Naive thymus-derived CD8-positive, alpha-beta T cell (primary cell): ENCODE results near the gene NEURL2. TPM values are rescaled to one million over a fixed set of nuclear protein-coding genes. Genes with fewer than 3 reads are reported as not detected.

Source experiments
- ATAC-seq, 2 donors: fragments of 150-1000 bp; cut with Tn5 transposase in 1 of 2; sonication (Bioruptor Pico), chemical (Tn5 transposase) in 1 of 2; 1 replicate in 1 of 2; 2 replicates in 1 of 2; pipeline ENCODE4 v1.10.0; 2021; ENCODE audit warnings: mild to moderate bottlenecking in 2 of 2, moderate library complexity in 2 of 2
- POLR2A ChIA-PET: fragments of 350-600 bp; sonication (Branson Sonifier 250); formaldehyde crosslinking; loops from one replicate; lab custom pipeline; 2021; ENCODE audit warnings: antibody characterized with exemption; lab: Charles Lee
- DNase-seq, 10 donors: peaks; one replicate each; pipeline versions ENCODE4 v3.0.0 to v3.0.0-alpha.2; 2020 to 2022
- H3K27ac Mint-ChIP-seq, 10 donors: one replicate each; pipeline ENCODE4 v1.8.0; 2020 to 2022; ENCODE audit warnings: mild to moderate bottlenecking in 10 of 10, mixed read lengths in 10 of 10, moderate library complexity in 4 of 10, inconsistent platforms in 1 of 10
- H3K27me3 Mint-ChIP-seq, 5 donors: one replicate each; pipeline ENCODE4 v1.8.0; 2021 to 2022; ENCODE audit warnings: mixed read lengths in 5 of 5
- H3K36me3 Mint-ChIP-seq, 3 donors: one replicate each; pipeline ENCODE4 v1.8.0; 2020 to 2022; ENCODE audit warnings: mixed read lengths in 3 of 3, mild to moderate bottlenecking in 2 of 3, inconsistent platforms in 1 of 3
- H3K4me1 Mint-ChIP-seq, 4 donors: one replicate each; pipeline ENCODE4 v1.8.0; 2021 to 2022; ENCODE audit warnings: mixed read lengths in 4 of 4
- H3K4me3 Mint-ChIP-seq, 10 donors: one replicate each; pipeline ENCODE4 v1.8.0; 2020 to 2022; ENCODE audit warnings: mild to moderate bottlenecking in 10 of 10, mixed read lengths in 10 of 10, moderate library complexity in 6 of 10, inconsistent platforms in 1 of 10
- H3K9me3 Mint-ChIP-seq, 9 donors: one replicate each; pipeline ENCODE4 v1.8.0; 2020 to 2022; ENCODE audit warnings: mixed read lengths in 9 of 9, mild to moderate bottlenecking in 3 of 9, inconsistent platforms in 1 of 9, moderate library complexity in 1 of 9
- polyA plus RNA-seq, 3 donors: library from polyadenylated mRNA; unstranded; fragments of 300-500 nt; fragmentation: Illumina TruSeq; gene quantifications; one replicate each; pipeline ENCODE4 v1.2.3, GENCODE V29; 2021
- total RNA-seq, 8 experiments: library from RNA in 2 of 8; stranded (reverse) in 2 of 8; gene quantifications; one replicate each; pipeline ENCODE4 v1.2.3 and lab custom pipeline; 2021 to 2026

The NEURL2 gene
- total and polyA plus RNA-seq, 5 experiments from 2014 or later, result 0.53 to 5.9 (median 2.2) TPM

DNA sequence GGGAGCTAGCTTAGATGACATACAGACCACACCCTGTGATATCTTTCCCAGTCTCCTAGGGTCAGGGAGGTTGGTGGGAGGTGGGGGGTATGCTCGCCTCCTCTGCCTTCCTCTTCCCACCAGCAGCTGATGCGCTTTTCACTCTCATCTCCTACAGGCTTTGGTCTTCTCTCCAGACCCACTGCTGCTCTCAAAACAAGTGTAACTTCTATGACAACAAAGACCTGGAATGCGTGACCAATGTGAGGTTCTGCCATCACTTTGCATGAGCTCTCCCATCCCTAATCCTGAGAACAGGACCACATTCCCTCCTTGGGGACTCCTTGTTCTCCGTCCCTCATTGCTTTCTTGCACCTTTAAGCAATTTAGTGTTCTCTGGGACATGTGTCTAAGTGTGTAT, 2.8 kb upstream of the NEURL2 start:
- POLR2A ChIA-PET, result interaction anchor here (7.4 kb wide), 1 partner anchor 42 kb away, joined by 120 read pairs; the partner anchor contains the start of gene PCIF1
- H3K9me3 Mint-ChIP-seq, result no peaks in the 10 kb centered on the region
- peaks cover 0 to 35% (median 9%) of the 10 kb centered on the region in 3 donors for H3K36me3 Mint-ChIP-seq
- H3K4me3 Mint-ChIP-seq, result peak overlapping the region in 8 of 10 donors; percentile 16 to 58 (median 43)
- ATAC-seq (no peak), DNase-seq (no peak)
- H3K27ac Mint-ChIP-seq, result peak overlapping the region in 6 of 10 donors; percentile 32 to 88 (median 66)
- H3K4me1 Mint-ChIP-seq, result peaks cover 13 to 39% (median 36%) of the 10 kb centered on the region in 4 donors
- H3K27me3 Mint-ChIP-seq, result no peaks in the 10 kb centered on the region

DNA sequence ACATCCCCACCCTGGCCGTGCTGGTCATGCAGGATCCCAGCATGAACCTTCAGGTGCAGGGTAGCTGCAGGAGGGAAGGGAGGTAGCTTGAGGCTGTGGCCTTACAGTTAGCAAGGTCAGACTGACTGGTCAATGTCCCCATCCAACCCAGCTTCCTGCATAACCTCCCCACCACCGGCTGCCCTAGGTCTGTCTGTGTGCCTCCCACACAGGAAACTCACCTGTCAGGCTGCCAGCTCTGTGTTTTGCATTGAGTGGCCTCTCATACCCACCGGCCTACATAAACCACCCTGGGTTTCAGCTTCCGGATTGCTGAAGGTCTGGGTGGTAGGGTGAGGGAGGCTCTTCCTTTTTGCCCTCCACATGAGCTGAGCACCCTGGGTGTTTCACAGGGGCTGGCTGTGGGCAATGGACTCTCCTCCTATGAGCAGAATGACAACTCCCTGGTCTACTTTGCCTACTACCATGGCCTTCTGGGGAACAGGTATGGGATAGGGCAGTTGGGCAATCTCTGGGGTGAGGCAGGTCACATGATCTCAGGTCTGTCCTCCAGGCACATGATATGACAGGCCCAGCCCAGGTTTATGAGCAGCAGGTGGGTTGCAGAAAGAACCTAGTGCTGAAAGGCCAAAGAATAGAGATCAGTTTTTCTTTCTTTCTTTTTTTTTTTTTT, 2.0 kb upstream of the NEURL2 start:
- H3K9me3 Mint-ChIP-seq, result no peaks in the 10 kb centered on the region
- H3K4me1 Mint-ChIP-seq, result peaks cover 13 to 40% (median 39%) of the 10 kb centered on the region in 4 donors
- POLR2A ChIA-PET, result interaction anchor here (0.8 to 7.4 kb wide), 7 partner anchors 10 to 79 kb away, joined by 3 to 120 read pairs (median 5); partner anchors contain the start of genes ACOT8, PCIF1, ZNF335 and ZSWIM1
- peak overlapping the region; percentile 19 to 96 (median 84) for H3K27ac Mint-ChIP-seq
- DNase-seq (no peak), ATAC-seq (no peak)
- no peaks in the 10 kb centered on the region for H3K27me3 Mint-ChIP-seq
- H3K4me3 Mint-ChIP-seq, result peak overlapping the region; percentile 92 to 96 (median 94)
- peaks cover 0 to 33% (median 9%) of the 10 kb centered on the region in 3 donors for H3K36me3 Mint-ChIP-seq

DNA sequence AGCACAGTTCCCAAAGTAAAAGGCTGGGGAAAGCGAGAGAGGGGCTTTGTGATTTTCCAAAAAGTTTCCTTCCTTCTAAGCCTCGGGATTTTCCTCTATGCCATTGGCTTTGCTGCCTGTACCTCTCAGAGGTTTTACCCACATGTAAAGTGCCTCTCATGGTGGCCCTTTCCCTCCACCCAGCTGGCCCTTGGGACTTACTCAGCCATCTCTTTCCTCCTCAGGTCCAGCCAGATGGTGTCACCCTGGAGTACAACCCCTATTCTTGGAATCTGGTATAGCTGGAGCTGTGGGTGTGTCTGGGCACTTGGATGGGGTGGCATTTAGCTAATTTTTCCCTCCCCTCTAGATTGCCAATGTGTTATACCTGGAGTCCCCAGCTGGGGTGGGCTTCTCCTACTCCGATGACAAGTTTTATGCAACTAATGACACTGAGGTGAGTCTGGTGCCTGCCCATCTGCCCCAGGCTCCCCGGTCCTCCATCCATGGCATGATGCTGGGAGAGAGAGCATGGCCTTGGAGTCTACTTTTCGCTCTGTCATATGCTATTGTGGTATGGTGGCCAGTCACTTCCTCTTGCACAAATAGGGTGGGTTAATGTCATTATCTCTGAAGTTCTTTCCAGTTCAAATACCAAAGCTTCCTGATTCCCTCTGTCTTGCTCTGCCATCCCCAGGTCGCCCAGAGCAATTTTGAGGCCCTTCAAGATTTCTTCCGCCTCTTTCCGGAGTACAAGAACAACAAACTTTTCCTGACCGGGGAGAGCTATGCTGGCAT, 1.2 kb upstream of the NEURL2 start:
- no peaks in the 10 kb centered on the region for H3K27me3 Mint-ChIP-seq
- ATAC-seq (no peak), DNase-seq (no peak)
- peaks cover 13 to 45% (median 43%) of the 10 kb centered on the region in 4 donors for H3K4me1 Mint-ChIP-seq
- POLR2A ChIA-PET, result interaction anchor here (0.8 to 7.4 kb wide), 8 partner anchors 9 to 80 kb away, joined by 3 to 120 read pairs (median 5); partner anchors contain the start of genes ACOT8, PCIF1, ZNF335 and ZSWIM1
- H3K27ac Mint-ChIP-seq, result peak overlapping the region; percentile 19 to 96 (median 79)
- peak overlapping the region; percentile 92 to 96 (median 94) for H3K4me3 Mint-ChIP-seq
- no peaks in the 10 kb centered on the region for H3K9me3 Mint-ChIP-seq
- H3K36me3 Mint-ChIP-seq, result peaks cover 0 to 27% (median 2%) of the 10 kb centered on the region in 3 donors

DNA sequence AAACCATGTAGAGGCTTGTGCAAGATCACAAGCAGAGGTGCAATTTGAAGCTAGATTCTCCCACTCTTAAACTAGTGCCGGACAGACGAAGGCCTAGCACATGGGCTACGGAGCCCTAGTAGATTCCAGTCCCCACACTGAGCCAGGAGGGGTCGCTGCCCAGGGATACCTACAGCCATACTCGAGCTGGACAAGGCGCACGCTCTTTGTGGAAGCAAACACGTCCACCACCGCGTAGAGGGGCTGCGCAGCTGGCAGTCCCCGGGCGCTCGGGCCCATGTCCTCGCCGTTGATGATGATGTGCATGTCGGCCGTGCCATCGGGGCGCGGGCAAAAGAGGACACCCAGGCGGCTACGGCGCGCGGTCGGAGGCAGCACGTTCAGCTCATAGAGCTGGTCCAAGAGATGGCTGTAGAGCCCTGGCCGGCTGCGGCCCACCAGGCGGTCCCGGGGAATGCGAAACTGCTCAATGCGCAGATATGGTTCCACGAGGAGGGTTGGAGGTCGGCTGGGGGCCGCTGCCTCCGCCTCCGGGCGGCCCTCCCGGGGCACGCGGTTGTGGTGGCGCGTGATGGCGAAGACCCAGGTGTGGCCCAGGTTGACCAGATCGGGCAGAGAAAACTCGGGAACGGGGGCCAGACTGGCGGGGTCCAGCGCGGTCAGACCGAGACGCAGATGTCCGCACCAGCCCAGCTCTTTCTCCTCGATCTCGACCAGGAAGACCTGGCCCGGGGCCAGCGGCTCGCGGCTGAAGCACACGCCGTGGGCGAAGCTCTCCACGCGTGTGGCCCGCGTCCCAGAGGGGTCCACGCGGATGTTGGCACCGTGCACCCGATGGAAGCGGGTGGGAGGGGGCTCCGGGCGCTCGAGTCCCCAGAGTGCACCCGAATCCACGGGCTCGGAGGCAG, 677 bp downstream of the NEURL2 start:
- Mint-ChIP-seq H3K27ac (peak overlapping the region; percentile 84 to 96 (median 90)), H3K4me3 (peak overlapping the region; percentile 92 to 96 (median 94)), H3K36me3 (peaks cover 0 to 21% (median 2%) of the 10 kb centered on the region in 3 donors), H3K9me3 (no peaks in the 10 kb centered on the region), H3K27me3 (no peaks in the 10 kb centered on the region), H3K4me1 (peaks cover 16 to 50% (median 45%) of the 10 kb centered on the region in 4 donors)
- DNase-seq, result peak; percentile 21 to 78 (median 43)
- peak; percentile 54 to 56 for ATAC-seq
- POLR2A ChIA-PET, result interaction anchor here (0.5 to 7.4 kb wide), 19 partner anchors 9 to 526 kb away, joined by 3 to 120 read pairs (median 5); partner anchors contain the start of genes ACOT8, PCIF1, SNX21 and ZNF335

DNA sequence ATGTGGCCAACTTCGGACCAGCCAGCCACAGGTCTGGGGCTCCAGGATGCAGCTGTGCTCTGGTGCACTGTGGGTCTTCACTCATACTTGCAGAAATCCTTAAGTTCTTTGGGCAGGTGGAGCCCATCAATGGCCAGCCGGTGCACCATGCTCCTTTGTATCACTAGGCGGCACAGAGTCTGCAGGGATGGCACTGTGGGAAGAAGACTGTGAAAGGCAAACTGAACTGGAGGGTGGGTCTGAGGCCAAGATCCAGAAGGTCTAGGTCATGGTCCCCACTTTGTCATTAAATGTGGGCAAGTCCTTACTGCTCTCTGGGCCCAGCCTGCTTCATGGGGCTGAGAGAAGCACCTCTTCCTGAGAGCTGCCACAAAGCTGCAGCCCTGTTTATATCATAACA, 2.3 kb downstream of the NEURL2 start:
- Mint-ChIP-seq H3K27me3 (no peaks in the 10 kb centered on the region), H3K4me1 (peaks cover 22 to 52% (median 49%) of the 10 kb centered on the region in 4 donors), H3K36me3 (peaks cover 0 to 20% (median 2%) of the 10 kb centered on the region in 3 donors), H3K27ac (peak overlapping the region in 5 of 10 donors; percentile 5 to 80 (median 60)), H3K4me3 (peak overlapping the region in 2 of 10 donors; percentile 37 to 60), H3K9me3 (no peaks in the 10 kb centered on the region)
- ATAC-seq (no peak), DNase-seq (no peak)
- POLR2A ChIA-PET, result interaction anchor here (1.2 to 7.4 kb wide), 4 partner anchors 12 to 47 kb away, joined by 3 to 120 read pairs (median 20); partner anchors contain the start of genes ACOT8, PCIF1 and ZSWIM3

DNA sequence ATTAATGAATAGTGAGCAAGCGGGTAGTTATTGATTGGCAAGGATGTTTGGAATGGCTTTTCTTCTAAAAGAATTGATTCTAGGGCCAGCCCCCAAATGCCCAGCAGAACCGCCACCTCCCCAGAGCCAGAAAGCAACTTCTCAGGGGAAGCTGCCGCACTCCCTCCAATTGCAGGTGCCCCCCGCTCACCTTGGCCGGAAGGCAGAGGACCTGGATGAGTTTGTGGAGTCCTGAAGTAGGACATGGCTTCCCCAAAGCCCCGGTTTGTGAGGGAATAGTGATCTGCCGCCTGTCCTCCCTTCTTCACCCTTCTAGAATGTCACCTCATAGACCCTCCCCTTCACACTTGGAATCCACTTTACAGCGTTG, 3.7 kb downstream of the NEURL2 start, which contains the start of gene SPATA25:
Gene SPATA25, minus strand, starts transcription at position 277 of the 370 bp plus-strand sequence. Its CDS starts 32 bp downstream, at position 245.
- H3K9me3 Mint-ChIP-seq, result no peaks in the 10 kb centered on the region
- H3K27ac Mint-ChIP-seq, result peak within 1 kb of the TSS in 7 of 10 donors; percentile 38 to 80 (median 54)
- POLR2A ChIA-PET, result interaction anchor here (1.2 kb wide), 2 partner anchors 13 to 48 kb away, joined by 3 to 4 read pairs; no protein-coding TSS in a partner anchor
- ATAC-seq (no peak), DNase-seq (no peak)
- H3K36me3 Mint-ChIP-seq, result peaks cover 0 to 30% (median 0%) of the 10 kb centered on the region in 3 donors
- H3K4me1 Mint-ChIP-seq, result peaks cover 16 to 54% (median 52%) of the 10 kb centered on the region in 4 donors
- H3K27me3 Mint-ChIP-seq, result no peaks in the 10 kb centered on the region
- no peak within 1 kb of the TSS for H3K4me3 Mint-ChIP-seq

DNA sequence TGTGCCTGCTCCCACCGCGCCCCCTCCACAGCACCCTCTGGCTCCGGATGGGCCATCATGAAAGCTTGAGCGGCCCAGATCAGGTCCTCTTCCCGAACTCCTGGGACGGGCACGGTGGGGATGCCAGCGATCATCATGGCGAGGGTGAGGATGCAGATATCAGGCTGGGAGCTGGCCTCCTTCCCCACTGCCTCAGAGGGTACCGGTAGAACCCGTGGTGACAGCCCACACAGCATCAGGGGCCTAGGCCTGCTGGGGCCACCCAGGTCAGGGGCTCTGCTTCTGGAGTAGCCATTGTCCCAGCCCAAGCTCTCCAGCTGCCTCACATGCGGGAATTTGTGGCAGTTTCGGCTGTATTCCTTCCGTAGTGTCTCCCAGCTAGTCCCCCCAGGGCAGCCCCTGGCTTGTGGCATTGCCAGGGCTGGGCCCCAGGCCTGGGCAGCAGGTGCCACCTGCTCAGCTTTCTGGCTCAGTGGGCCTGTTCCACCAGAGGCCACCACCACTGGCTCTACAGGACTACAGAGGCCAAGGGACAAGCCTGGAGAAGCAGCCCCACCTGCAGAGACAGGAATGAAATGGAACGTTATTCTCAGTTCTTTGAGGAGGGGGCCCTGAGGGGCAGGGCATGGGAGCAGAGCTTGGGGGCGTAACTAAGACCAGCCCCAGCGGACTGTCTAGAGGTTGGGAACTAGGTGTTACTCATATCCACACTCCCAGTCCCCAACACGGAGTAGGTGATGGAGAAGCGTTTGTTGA, 4.2 kb downstream of the NEURL2 start:
- ATAC-seq, result no peak
- Mint-ChIP-seq H3K4me1 (peaks cover 16 to 56% (median 51%) of the 10 kb centered on the region in 4 donors), H3K4me3 (no peak overlapping the region), H3K9me3 (no peaks in the 10 kb centered on the region), H3K36me3 (peaks cover 0 to 30% (median 0%) of the 10 kb centered on the region in 3 donors), H3K27me3 (no peaks in the 10 kb centered on the region), H3K27ac (peak overlapping the region in 3 of 10 donors; percentile 13 to 41 (median 38))
- POLR2A ChIA-PET, result interaction anchor here (0.9 to 1.2 kb wide), 1 partner anchor 48 kb away, joined by 3 to 4 read pairs; no protein-coding TSS in a partner anchor
- no peak for DNase-seq

DNA sequence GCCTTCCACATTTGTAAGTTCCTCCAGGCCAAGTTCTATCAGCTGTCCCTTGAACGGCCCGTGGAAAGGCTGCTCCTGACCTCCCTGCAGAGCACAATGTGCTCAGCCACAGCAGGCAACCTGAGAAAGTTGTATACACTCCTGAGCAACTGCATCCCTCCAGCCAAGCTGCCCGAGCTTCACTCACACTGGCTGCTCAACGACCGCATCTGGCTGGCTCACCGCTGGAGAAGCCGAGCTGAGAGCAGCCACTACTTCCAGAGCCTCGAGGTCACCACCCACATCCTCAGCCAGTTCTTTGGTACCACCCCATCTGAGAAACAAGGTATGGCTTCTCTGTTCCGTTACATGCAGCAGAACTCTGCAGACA, 7.9 kb downstream of the NEURL2 start:
- DNase-seq (no peak), ATAC-seq (no peak)
- H3K36me3 Mint-ChIP-seq, result peaks cover 0 to 29% (median 0%) of the 10 kb centered on the region in 3 donors
- no peaks in the 10 kb centered on the region for H3K27me3 Mint-ChIP-seq
- H3K4me1 Mint-ChIP-seq, result peaks cover 22 to 49% (median 46%) of the 10 kb centered on the region in 4 donors
- peak overlapping the region in 9 of 10 donors; percentile 12 to 78 (median 38) for H3K4me3 Mint-ChIP-seq
- POLR2A ChIA-PET, result interaction anchor here (1.1 to 5.0 kb wide), 3 partner anchors 10 to 51 kb away, joined by 3 to 56 read pairs (median 34); partner anchors contain the start of genes ACOT8, PCIF1 and ZSWIM3
- peak overlapping the region in 7 of 10 donors; percentile 40 to 90 (median 70) for H3K27ac Mint-ChIP-seq
- H3K9me3 Mint-ChIP-seq, result no peaks in the 10 kb centered on the region

DNA sequence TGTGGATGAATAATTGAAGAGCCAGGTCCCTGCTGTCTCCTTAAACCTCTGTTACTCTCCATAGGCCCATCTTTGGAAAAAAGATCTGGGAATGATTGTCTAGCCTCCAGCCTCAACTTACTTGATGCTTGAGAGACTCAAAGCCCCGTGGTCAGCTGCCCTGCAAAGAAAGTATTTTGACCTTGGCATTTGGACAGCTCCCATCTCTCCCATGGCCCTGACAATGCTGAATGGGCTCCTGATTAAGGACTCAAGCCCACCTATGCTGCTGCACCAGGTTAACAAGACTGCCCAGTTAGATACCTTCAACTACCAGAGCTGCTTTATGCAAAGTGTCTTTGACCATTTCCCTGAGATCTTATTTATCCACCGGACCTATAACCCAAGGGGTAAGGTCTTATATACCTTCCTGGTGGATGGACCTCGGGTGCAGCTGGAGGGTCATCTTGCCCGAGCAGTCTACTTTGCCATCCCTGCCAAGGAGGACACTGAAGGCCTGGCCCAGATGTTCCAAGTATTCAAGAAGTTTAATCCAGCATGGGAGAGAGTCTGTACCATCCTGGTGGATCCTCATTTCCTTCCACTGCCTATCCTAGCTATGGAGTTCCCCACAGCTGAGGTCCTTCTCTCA, 8.4 kb downstream of the NEURL2 start:
- no peaks in the 10 kb centered on the region for H3K9me3 Mint-ChIP-seq
- H3K36me3 Mint-ChIP-seq, result peaks cover 0 to 29% (median 0%) of the 10 kb centered on the region in 3 donors
- no peaks in the 10 kb centered on the region for H3K27me3 Mint-ChIP-seq
- peaks cover 22 to 48% (median 44%) of the 10 kb centered on the region in 4 donors for H3K4me1 Mint-ChIP-seq
- POLR2A ChIA-PET, result interaction anchor here (1.1 to 5.0 kb wide), 9 partner anchors 8 to 90 kb away, joined by 3 to 56 read pairs (median 8); partner anchors contain the start of genes ACOT8, CTSA, NEURL2 and PCIF1
- peak overlapping the region; percentile 20 to 90 (median 76) for H3K27ac Mint-ChIP-seq
- peak overlapping the region; percentile 26 to 91 (median 77) for H3K4me3 Mint-ChIP-seq
- no peak for DNase-seq
- no peak for ATAC-seq
